HG03280 (cell line): ENCODE measurements around the gene LONP2.
"Not testable (repeated sequence)": the region's sequence is repeated elsewhere in the genome, so short reads cannot be mapped to it uniquely, and the experiment has no call there.

Source experiments
- ATAC-seq: cut with Tn5 transposase; IDR thresholded peaks from one replicate; pipeline ENCODE4 v1.9.1; 2021; ENCODE audit warnings: mild to moderate bottlenecking, moderate library complexity; ENCODE audit not compliant: unreplicated experiment

The LONP2 gene

DNA sequence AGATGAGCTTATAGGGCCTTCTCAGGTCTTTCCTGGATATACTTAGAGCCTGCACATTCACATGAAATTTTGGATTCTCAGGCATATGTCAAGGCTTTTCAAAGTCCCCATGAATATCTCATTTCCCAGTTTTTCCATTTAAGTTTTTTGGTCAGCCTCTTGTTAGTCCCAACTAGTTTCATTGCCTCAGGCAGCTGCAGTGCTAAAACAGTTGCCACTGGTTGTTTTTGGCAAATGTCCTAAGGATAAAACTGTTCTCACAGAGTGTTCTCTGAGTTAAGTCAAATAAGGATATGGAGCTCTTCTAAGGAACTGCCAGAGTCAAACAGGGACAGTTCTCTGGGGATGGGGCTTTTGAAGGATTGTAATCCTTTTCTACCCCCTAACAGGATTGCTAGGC, 43.1 kb downstream of the LONP2 start:
- ATAC-seq: no peak

DNA sequence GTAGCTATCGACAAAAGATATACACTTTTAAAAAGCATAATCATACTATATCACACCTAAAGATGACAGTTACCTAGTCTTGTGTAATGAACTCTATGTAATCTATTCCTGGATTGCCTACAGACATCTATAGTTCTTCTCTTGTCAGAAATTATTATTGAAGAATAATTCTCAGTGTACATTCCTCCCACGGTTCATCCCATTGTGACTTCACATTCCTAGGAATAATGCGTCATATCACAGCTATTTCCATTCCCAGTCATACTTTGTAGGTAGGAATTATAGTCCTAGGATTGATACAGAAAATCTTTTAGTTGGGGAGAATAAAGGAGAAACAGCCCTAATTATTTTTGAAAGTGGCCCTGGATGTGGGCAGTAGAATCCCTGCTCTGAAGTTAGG, 47.2 kb downstream of the LONP2 start:
- ATAC-seq: no peak

DNA sequence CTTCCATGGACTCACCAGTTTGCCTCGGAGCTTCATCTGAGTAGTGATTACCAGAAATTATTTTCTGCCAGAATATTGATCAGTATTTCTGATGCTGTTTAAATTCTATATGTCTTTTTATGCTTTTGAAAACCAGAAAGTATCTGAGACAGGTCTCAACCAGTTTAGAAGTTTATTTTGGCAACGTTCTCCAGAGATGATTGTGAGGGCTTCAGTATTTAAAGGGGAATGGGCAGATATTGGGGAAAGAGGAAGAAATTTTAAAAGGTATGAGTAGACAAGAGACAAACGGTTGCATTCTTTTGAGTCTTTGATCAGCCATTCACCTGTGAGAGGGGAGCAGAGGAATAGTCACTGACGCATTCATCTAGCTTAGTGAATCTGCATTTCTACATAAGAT, 47.7 kb downstream of the LONP2 start:
- no peak for ATAC-seq

DNA sequence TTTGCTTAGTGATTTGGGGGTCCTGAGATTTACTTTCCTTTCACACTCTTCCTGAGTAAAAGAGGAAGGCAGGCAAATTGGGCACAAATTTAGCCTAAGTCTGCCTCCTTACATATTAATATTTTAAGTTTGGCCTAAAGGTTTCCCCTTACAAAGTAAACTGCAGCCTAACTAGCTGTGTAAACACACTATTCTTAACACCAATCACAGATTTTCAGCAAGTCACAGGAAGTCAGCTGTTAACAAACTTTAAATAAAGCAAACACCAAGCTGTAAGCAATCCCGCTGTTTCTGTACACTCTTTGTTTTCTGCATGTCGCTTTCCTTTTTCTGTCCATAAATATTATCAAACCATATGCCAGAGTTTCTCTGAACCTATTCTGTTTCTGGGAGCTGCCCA, 48.4 kb downstream of the LONP2 start:
- ATAC-seq: no peak

DNA sequence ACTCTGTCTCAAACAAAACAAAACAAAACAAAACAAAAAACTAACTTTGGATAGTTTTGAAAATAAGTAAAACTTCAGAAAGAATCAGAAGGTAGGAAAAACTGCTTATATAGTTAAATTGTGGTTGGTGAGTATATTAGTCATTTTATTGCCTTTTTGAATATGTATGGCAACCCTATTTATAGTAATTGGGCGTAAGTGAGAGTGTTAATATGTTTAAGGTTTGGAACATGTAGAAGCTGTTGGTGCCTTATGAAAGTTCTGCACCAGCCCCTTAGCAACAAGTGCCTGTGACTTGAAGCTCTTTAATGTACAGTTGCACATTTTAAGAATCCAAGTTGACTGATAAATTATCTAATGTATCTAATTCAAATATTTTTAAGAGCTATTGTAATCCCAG, 50.6 kb downstream of the LONP2 start:
- ATAC-seq: no peak

DNA sequence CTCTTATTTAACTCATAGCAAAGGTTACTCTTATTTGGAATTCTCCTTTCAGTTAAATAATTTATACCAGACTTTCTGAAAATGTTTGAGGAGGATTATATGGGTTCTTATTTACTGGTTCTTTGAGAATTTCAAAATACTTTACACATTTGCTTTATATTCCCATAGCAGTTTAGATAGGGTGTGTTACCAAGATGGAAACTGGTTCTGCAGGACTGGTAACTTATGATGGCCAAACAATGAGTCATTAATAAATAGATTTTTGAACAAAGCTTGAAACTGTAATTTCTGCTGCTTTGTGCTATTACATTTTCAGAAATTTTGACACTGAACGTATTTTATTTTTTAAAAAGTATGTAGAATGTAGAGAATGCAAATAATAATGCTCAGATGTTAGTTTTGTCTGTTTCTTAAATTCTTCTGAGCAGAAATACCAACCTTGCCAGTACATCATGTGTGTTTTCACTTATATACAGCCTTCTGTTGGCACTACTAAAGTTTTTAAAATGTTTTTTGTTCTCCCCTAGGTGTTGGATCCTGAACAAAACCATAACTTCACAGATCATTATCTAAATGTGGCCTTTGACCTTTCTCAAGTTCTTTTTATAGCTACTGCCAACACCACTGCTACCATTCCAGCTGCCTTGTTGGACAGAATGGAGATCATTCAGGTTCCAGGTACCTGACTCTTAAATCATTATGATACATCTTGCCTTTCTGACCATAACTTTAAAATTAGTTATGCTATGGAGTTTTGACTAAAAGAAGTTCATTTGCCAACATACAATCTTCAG, 51.6 kb downstream of the LONP2 start:
- no peak for ATAC-seq

DNA sequence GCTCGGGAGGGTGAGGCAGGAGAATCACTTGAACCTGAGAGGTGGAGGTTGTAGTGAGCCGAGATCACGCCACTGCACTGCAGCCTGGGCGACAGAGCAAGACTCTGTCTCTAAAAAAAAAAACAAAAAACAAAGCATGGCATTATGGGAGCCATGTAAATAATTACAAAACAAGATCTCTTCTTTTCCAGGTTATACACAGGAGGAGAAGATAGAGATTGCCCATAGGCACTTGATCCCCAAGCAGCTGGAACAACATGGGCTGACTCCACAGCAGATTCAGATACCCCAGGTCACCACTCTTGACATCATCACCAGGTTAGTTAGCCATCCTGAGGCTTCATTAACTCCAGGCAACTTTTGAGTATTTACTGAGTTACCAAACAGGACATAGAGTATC, 55.4 kb downstream of the LONP2 start:
- no peak for ATAC-seq

DNA sequence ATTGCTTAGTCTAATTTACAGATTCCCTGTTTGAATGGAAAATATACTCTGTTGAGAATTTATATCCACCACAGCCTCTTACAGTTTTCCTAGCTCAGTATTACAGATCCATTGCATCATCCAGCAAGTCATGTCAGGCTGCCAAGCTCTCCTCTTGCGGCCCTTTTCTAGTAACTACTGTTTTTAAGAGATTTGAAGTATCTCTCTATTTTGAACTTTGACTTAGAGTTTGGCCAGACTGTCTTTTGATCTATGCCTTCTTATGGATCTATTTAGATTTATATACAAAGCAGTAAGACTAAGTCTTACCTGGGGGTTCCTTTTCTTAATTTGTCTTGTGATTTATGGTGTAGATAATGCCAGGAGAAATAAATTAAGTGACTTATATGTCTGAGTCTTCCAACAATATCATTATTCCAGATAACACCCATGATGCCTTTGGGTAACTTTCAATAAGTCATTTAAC, 56.3 kb downstream of the LONP2 start:
- no peak for ATAC-seq

DNA sequence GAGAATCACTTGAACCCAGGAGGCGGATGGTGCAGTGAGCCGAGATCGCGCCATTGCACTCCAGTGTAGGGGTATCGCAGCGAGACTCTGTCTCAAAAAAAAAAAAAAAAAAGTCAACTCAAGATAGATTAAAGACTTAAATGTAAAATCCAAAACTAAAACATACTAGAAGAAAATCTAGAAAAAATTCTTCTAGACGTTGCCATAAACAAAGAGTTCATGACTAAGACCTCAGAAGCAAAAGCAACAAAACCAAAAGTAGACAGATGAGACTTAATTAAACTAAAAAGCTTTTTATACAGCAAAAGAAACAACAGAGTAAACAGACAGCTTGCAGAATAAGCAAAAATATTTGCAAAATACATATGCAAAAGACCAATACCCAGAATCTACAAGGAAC, 64.4 kb downstream of the LONP2 start:
- ATAC-seq: no peak

DNA sequence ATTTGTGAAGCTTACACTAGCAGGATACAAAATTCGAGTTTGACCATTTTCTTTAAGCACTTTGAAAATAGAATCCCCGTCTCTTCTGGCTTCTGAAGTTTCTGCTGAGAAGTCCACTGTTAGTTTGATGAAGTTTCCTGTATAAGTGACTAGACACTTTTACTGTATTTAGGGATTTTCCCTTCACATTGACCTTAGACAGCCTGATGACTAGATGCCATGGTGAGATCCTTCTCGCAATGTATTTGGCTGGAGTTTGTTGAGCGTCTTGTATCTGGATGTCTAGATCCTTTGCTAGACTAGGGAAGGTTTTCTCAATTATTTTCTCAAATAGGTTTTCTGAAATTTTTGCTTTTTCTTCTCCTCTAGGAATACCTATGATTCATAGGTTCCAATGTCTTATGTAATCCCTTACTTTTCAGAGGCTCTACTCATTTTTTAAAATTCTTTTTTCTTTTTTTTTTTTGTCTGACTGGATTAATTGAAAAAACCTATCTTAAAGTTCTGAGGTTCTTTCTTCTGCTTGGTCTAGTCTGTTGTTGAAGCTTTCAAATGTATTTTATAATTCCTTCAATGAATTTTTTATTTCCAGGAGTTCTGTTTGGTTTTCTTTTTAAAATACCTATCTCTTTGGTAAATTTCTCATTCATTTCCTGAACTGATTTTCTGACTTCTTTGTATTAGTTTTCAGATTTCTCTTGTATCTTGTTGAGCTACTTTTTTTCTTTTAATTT, 67.0 kb downstream of the LONP2 start:
- ATAC-seq: no peak

DNA sequence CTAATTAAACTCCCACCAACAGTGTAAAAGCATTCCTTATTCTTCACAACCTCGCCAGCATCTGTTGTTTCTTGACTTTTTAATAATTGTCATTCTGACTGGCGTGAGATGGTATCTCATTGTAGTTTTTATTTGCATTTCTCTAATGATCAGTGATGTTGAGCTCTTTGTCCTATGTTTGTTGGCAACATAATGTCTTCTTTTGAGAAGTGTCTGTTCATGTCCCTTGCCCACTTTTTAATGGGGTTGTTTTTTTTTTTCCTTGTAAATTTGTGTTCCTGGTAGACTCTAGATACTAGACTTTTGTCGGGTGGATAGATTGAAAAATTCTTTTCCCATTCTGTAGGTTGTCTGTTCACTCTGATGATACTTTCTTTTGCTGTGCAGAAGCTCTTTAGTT, 69.8 kb downstream of the LONP2 start:
- ATAC-seq: not testable (repeated sequence)

DNA sequence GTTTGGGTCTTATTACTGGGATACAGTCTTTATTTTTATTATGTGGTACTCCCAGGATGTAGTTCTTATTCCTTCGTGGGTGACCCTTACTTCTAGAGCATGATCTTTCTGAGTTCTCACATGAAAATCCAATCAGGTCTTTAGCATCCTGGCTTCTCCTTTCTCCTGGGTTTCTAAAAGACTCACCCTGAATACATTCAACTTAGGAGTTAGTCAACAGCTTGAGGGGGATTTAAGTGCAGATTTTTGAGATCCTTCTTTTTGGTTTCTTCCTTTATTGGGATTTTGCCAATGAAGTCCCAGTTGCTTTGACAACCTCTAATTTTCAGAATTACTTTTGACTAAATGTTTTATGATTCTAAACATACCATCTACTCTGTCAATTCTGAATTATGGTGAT, 72.9 kb downstream of the LONP2 start:
- no peak for ATAC-seq

DNA sequence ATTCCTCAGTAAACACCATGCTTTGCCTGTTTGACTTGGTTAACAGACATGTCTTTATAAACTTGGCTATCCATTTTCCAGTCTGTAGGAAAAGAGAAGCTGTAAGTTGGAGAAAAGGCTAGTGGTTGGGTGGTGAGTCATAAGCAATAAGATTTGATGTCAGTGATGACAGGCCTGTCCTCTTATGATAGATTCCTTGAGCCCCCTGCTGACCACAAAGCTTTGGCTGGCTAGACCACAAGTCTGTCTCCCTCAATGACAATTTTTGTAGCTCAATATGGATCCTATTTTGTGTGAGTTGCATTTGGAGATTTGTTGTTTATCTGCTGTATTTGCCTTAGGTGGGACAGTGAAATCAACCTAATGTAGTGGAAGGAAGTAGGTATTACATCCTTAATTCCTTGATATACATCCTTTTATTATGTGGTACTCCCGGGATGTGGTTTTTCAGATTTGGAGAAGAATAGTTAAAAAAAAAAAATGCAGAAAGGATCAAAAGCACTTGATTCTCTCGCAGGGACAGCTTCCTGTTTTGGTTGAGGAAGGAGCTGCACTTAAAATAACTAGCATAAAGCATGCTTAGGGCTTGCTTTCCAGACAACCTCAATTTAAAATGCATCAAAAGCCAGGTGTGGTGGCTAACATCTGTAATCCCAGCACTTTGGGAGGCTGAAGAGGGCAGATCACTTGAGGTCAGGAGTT, 73.7 kb downstream of the LONP2 start:
- ATAC-seq: no peak

DNA sequence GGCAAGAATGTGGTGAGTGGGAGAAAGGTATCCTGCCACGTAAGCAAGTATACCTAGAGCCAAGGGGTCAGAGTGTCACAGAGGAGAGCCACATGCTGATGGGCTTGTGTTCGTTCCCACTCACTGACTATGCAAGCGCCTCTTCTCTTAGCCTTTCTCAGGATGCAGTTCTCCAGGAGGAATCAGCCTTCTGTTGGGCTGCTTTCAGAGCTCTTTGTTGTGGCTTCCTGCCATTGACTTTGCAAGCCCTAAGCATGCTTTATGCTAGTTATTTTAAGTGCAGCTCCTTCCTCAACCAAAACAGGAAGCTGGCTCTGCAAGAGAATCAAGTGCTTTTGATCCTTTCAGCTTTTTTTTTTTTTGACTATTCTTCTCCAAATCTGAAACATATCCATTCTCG, 74.5 kb downstream of the LONP2 start:
- ATAC-seq: no peak

DNA sequence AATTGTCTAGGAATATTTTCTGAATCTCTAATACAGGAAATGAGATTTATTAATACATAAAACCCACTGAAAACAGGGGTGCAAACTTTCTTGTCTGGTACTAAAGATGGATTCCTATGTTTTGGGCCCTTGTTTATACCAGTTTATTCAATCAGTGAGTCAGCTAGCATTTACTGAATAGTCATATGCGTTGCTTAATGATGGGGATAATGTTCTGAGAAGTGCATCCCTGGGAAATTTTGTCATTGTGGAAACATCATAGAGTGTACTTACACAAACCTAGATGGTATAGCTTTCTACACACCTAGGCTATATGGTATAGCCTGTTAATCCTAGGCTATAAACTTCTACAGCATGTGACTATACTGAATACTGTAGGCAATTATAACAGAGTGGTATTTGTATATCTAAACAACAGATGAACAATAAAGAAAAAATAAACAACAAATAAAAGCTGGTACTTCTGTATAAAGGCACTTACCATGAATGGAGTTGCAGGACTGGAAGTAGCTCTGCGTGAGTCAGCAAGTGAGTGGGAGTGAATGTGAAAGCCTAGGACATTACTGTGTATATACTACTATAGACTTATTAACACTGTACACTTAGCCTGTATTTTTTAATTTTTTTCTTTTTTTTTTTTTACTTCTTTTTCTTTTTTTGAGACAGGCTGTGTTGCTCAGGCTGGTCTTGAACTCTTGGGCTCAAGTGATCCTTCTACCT, 77.4 kb downstream of the LONP2 start:
- no peak for ATAC-seq

DNA sequence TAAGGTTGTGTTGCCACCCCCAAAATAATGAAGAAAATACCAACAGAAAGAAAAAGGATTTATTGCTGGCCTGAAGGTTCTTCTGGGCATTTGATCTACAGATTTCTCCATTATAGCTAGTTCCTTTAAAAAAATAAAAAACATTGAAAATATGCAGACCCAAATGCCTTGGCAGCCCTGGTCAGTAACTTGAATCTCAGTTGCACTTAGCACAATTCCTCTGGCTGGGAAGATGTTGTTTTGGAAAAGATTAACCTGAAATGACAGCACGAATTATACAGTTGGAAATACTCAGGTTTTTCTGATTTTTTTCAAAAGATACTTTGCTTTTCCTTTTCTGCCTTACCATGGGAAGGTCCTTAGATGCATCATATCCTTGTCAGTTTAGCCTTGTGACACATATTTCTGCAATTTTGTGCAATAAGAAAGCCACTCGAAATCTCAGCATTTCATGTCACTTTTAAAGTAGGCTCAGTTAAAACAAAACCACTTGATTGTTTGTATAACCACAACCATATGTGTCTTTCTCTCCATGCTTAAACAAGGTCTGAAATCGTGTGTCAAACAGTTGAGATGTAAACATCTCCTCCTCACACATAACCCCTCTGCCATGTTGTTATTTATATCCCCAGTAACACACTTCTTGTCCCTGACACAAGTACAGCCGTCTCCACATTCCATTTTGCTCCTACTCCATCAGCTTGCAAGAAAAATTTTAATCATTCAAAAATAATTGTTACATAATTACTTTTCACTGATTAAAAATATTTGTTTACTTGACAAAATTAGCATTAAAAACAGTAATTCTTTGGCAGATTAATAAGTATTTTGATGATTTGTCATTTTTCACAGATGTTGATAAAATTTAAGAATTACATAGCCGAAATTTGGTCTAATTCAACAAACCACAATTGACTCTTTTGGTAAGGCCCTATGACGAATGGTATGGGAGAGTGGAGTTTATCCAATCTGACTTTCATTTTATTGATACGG, 80.0 kb downstream of the LONP2 start:
- ATAC-seq: no peak

DNA sequence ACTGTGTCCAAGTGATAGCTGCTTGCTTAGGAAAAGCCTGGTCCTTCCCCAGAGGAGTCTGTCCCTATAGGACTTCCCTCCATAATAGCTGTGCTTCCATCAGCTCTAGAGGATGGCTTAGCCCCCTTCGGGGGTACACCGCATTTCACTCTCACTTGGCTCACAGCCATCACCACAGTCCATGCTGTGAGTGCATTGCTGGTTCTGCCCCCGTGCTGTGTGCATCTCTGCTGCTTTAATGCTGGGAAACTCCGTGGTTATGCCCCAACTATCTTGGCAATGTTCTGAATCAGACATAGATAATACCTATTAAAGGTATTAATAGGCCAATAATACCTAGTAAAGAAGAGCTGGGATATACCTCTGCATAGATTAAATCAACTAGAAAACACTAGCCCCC, 82.8 kb downstream of the LONP2 start:
- no peak for ATAC-seq

DNA sequence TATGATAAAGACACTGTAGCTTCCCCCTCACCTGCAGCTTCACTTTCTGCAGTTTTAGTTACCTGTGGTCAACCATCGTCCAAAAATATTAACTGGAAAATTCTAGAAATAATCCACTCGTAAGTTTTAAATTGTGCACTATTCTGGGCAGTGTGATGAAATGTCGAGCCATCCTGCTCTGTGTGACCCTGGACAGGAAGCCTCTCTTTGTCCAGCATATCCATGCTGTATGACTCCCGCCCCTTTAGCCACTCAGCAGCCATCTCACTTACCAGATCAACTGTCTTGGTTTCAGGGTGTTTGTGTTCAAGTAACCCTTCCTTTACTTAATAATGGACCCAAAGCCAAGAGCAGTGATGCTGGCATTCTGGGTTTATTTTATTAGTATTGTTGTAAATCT, 85.0 kb downstream of the LONP2 start:
- ATAC-seq: no peak

DNA sequence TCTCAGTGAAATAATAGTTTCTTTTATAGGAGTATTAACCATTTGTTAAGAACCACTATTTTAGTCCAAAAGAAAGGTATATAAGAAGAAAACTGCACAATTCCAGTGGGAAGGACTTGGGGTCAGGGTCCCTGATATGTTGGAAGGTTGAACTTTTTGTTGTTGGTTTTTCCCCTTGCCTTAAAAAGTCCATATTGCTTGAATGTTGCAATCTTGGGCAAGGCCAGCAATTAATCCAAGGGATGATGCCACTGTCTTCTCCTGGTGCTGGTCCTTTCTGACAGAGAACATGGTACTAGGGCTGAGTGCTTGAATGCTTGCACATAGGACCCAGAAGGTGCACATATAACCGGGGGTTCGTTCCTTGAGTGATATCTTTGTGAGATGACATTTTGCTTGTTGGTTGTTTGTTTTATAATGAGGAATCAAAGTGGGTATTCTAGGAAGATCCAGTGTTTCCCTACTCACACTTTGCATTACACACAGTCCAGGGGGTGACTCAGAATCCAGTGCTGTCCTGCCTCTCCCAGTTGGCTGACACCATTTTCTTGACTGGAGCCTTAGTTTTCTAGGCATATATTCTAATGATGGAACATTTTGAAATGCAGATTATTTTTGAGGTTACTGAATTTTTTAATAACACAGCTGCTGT, 86.2 kb downstream of the LONP2 start:
- ATAC-seq: no peak

DNA sequence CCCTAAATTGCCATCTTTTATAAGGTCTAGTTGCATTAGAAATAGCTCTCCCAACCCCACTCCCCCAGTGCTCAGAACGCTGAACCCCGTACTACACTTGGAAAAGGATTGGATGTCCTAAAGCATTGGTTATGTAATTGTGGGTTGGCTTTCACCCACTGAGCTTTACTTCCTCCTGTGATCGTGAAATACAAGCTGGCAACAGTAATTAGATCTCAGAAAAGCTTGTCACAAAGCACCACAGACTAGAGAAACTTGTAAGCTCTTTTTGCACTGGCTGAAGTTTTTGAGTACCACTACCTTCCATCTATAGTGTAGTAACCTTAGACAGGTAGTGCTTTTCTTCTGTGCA, 86.7 kb downstream of the LONP2 start:
- ATAC-seq: no peak
